Heart right ventricle (tissue), 16 donors: ENCODE measurements around the gene WASF2. TPM values are rescaled to one million over a fixed set of nuclear protein-coding genes. Genes with fewer than 3 reads are reported as not detected.
A peak's percentile ranks its signal among the peaks of the same experiment; 100 is the strongest.

Source experiments
- ATAC-seq, 8 donors: fragments of 200-7000 bp; cut with Tn5 transposase; one replicate each; pipeline ENCODE4 v1.9.1; 2020; ENCODE audit warnings: mild to moderate bottlenecking in 8 of 8, moderate library complexity in 8 of 8, moderate number of reproducible peaks in 1 of 8
- DNase-seq, 2 donors: peaks; one replicate each; pipeline ENCODE4 v3.0.0-alpha.2; 2020
- H3K27ac ChIP-seq, 10 donors: fragments of 200-600 bp; sonication (generic) in 2 of 10; one replicate each; pipeline versions ENCODE4 v1.5.0 to v1.8.0; 2020 to 2022; ENCODE audit warnings: mild to moderate bottlenecking in 3 of 10
- H3K27me3 ChIP-seq, 7 donors: fragments of 200-600 bp; one replicate each; pipeline ENCODE4 v1.8.0; 2021 to 2022; ENCODE audit warnings: mild to moderate bottlenecking in 2 of 7
- H3K36me3 ChIP-seq, 9 donors: fragments of 200-600 bp; sonication (generic) in 1 of 9; one replicate each; pipeline versions ENCODE4 v1.5.0 to v1.8.0; 2020 to 2022; ENCODE audit warnings: mild to moderate bottlenecking in 2 of 9
- H3K4me1 ChIP-seq, 9 donors: fragments of 200-600 bp; sonication (generic) in 1 of 9; one replicate each; pipeline versions ENCODE4 v1.5.0 to v1.8.0; 2020 to 2022; ENCODE audit warnings: mild to moderate bottlenecking in 4 of 9
- H3K4me3 ChIP-seq, 10 donors: fragments of 200-600 bp; sonication (generic) in 2 of 10; one replicate each; pipeline versions ENCODE4 v1.5.0 to v1.8.0; 2020 to 2022; ENCODE audit warnings: mild to moderate bottlenecking in 7 of 10, moderate library complexity in 2 of 10
- H3K9me3 ChIP-seq, 11 donors: fragments of 200-600 bp in 10 of 11; sonication (generic) in 2 of 11; one replicate each; pipeline versions ENCODE4 v1.5.0 to v1.8.0; 2013 to 2022; ENCODE audit warnings: mild to moderate bottlenecking in 2 of 11, control low read depth in 1 of 11, moderate library complexity in 1 of 11
- CTCF ChIP-seq, 9 donors: fragments of 200-600 bp; sonication (generic) in 2 of 9; IDR thresholded peaks; one replicate each; pipeline versions ENCODE4 v1.5.0 to v1.8.0; 2021 to 2022; ENCODE audit warnings: antibody characterized with exemption in 9 of 9, mild to moderate bottlenecking in 5 of 9, moderate library complexity in 1 of 9
- WGBS, 2 donors: extraction: QIAGEN DNeasy Blood & Tissue Kit; methylation state at CpG; one replicate each; pipeline ENCODE4 v1.1.7; 2013; ENCODE audit warnings: inconsistent platforms in 1 of 2; 5-methylcytosine and 5-hydroxymethylcytosine counted together
- intact Hi-C, 10 donors: fragments of 100-400 bp; cut with DNase I; formaldehyde crosslinking; loops; one replicate each; pipeline versions ENCODE4 v1.11.1 to v1.14.2; 2022
- polyA plus RNA-seq, 2 donors: library from polyadenylated mRNA; stranded (reverse); fragments of 200-250 nt; gene quantifications; one replicate each; pipeline ENCODE4 v1.2.3, GENCODE V29; 2013
- total RNA-seq, 10 donors: library from RNA; stranded (reverse); fragmentation: NEBNext Ultra II Directional in 3 of 10; extraction: Animal tissue kit (Norgen Biotek cat#: 25700) in 3 of 10; gene quantifications; one replicate each; pipeline versions ENCODE4 v1.2.1 to v1.2.4, GENCODE V29; 2021 to 2023
- donor health status: Arrhythmogenic right ventricular cardiomyopathy.
- donor health status: ischemic (EF 13 %, LVEDD 7.1; RV severe dilation, severe dysfunction).
- donor health status: healthy with polysubstance abuse.
- donor health status: DM: no; HTN: yes; CAD: no.
- donor health status: DM: no; HTN: no; CAD: no.
- donor health status: ischemic (EF 25% LVEDD 6.9; RV normal size, moderate dysfunction).
- donor health status: ischemic (EF 25% LVEDD 5.7; RV mildly dilated, moderate dysfunction).
- donor health status: healthy.
- donor health status: DM: yes; HTN: yes; CAD: no.
- donor health status: Ischemic cardiomyopathy.
- donor health status: ischemic (EF 35%, LVEDD 5.7; RV mildly dilated, moderate dysfunction).
- donor health status: nonischemic (EF 11% LVEDD 7.7; RV severe dilation, severe dysfunction).
- donor health status: DM: yes; HTN: yes; CAD: no.
- donor health status: PGD.
- donor health status: ischemic (EF 29% LVEDD 5.4; RV normal size, mild dysfunction).
- donor health status: nonischemic (EF 23%, LVEDD 6.1; RV moderate dilation, normal function).

WASF2 gene
- total and polyA plus RNA-seq, 12 donors: 19.6 to 75.4 (median 50.5) TPM

- Histone ChIP-seq H3K27me3 (no peaks in the 10 kb centered on the region), H3K36me3 (peaks cover 0 to 30% (median 16%) of the 10 kb centered on the region in 9 donors), H3K4me3 (peak overlapping the region in 3 of 10 donors; percentile 5 to 28 (median 10)), H3K27ac (peak overlapping the region; percentile 68 to 91 (median 82)), H3K9me3 (no peaks in the 10 kb centered on the region), H3K4me1 (peaks cover 41 to 97% (median 85%) of the 10 kb centered on the region in 9 donors)
- 35 to 39% methylated on average over 24 of the region's 24 CpGs for WGBS, 2 donors
- peak; percentile 54 to 73 for DNase-seq
- peak in 5 of 9 donors; percentile 5 to 34 (median 9) for TF ChIP-seq CTCF (IDR thresholded peaks at IDR 0.05)
- ATAC-seq: peak; percentile 14 to 53 (median 47)
- intact Hi-C loops: loop anchor here in 9 of 10 donors (2.0 to 10.0 kb wide), 4 partner anchors 202 to 262 kb away; partner anchors contain the start of gene AHDC1 (in 1 of the 9)
Measured at GRCh38 chr1:27403065-27403726, 86.8 kb downstream of the WASF2 start.

- peaks cover 41 to 100% (median 86%) of the 10 kb centered on the region in 9 donors for H3K4me1 ChIP-seq
- no peaks in the 10 kb centered on the region for H3K9me3 ChIP-seq
- peaks cover 0 to 22% (median 9%) of the 10 kb centered on the region in 9 donors for H3K36me3 ChIP-seq
- TF ChIP-seq CTCF (IDR thresholded peaks at IDR 0.05): peak; percentile 25 to 68 (median 58)
- H3K4me3 ChIP-seq: no peak overlapping the region
- DNase-seq (peak; percentile 73 to 79), ATAC-seq (peak; percentile 24 to 53 (median 41))
- H3K27ac ChIP-seq: peak overlapping the region; percentile 68 to 91 (median 82)
- 27 to 32% methylated on average over 8 of the region's 8 CpGs for WGBS, 2 donors
- intact Hi-C loops: loop anchor here in 9 of 10 donors (2.0 to 10.0 kb wide), 4 partner anchors 202 to 262 kb away; partner anchors contain the start of gene AHDC1 (in 1 of the 9)
- no peaks in the 10 kb centered on the region for H3K27me3 ChIP-seq
Measured at GRCh38 chr1:27402349-27402754, 87.6 kb downstream of the WASF2 start.

- no peak for DNase-seq
- peaks cover 37 to 100% (median 84%) of the 10 kb centered on the region in 9 donors for H3K4me1 ChIP-seq
- ATAC-seq: no peak
- H3K4me3 ChIP-seq: no peak overlapping the region
- peaks cover 0 to 8% (median 0%) of the 10 kb centered on the region in 9 donors for H3K36me3 ChIP-seq
- intact Hi-C loops: loop anchor here in 8 of 10 donors (5.0 to 10.0 kb wide), 3 partner anchors 206 to 264 kb away; no protein-coding TSS in a partner anchor
- 90 to 92% methylated on average over 5 of the region's 5 CpGs for WGBS, 2 donors
- H3K27ac ChIP-seq: peak overlapping the region in 2 of 10 donors; percentile 90 to 91
- H3K27me3 ChIP-seq: no peaks in the 10 kb centered on the region
- TF ChIP-seq CTCF (IDR thresholded peaks at IDR 0.05): no peak
- no peaks in the 10 kb centered on the region for H3K9me3 ChIP-seq
Measured at GRCh38 chr1:27400963-27401341, 89.0 kb downstream of the WASF2 start.

- DNase-seq (no peak), ATAC-seq (no peak)
- 51 to 58% methylated on average over 13 of the region's 13 CpGs for WGBS, 2 donors
- Histone ChIP-seq H3K36me3 (peaks cover 0 to 6% (median 0%) of the 10 kb centered on the region in 9 donors), H3K27ac (no peak overlapping the region), H3K9me3 (no peaks in the 10 kb centered on the region), H3K4me1 (peaks cover 34 to 100% (median 84%) of the 10 kb centered on the region in 9 donors), H3K4me3 (no peak overlapping the region), H3K27me3 (no peaks in the 10 kb centered on the region)
- intact Hi-C loops: loop anchor here in 8 of 10 donors (5.0 to 10.0 kb wide), 3 partner anchors 207 to 264 kb away; no protein-coding TSS in a partner anchor
- no peak for TF ChIP-seq CTCF (IDR thresholded peaks at IDR 0.05)
Measured at GRCh38 chr1:27400082-27400962, 89.6 kb downstream of the WASF2 start.
